Epithelial cell of proximal tubule (primary cell): ENCODE measurements around the gene ABAT. TPM values are rescaled to one million over a fixed set of nuclear protein-coding genes. Genes with fewer than 3 reads are reported as not detected.

ENCODE experiments used
- DNase-seq: peaks from one replicate; pipeline ENCODE4 v3.0.0-alpha.2; 2011; ENCODE audit warnings: low read depth
- H3K4me3 ChIP-seq: 2 replicates; pipeline ENCODE4 v1.5.1; 2011; ENCODE audit warnings: low read depth, mild to moderate bottlenecking, low read length
- total RNA-seq: library from RNA; depleted of rRNA; stranded (reverse); fragments of >200 nt; gene quantifications from 2 replicates; pipeline ENCODE4 v1.2.3, GENCODE V29; 2015
- TF ChIP-seq, protein P1 (sequence below): conservative IDR thresholded peaks from 2 replicates; pipeline ENCODE4 v1.5.1; 2012; ENCODE audit warnings: low read depth, mild to moderate bottlenecking, low read length

The ABAT gene
- total RNA-seq, 1 donor from 2014 or later, result 3.9 TPM

DNA sequence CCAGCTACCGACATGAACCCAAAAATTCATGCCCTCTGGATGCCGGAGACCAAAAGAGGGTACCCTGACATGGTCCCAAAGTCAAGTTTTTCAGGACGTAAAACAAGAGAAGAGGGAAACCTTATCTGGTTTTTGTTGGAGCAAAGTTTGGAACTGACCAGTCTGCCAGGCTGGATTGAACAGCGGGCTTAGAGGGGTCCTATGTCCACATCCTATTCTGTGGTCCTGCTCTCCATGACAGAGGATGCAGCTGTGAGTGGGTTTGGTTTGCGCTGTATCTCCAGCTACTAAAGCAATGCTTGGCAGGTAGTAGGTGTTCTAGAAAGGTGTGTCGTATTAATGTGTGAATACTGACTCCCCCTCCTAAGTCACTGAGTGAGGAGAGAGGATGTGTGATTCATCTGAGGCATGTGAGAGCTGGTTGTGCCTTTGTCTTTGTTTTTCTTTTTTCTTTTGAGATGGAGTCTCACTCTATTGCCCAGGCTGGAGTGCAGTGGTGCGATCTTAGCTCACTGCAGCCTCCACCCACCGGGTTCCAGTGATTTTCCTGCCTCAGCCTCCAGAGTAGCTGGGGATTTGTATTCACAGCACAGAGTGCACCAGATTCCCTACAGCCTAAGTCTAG lies 154.2 kb downstream of the ABAT start:
- no peak for DNase-seq
- TF ChIP-seq, protein P1, sequence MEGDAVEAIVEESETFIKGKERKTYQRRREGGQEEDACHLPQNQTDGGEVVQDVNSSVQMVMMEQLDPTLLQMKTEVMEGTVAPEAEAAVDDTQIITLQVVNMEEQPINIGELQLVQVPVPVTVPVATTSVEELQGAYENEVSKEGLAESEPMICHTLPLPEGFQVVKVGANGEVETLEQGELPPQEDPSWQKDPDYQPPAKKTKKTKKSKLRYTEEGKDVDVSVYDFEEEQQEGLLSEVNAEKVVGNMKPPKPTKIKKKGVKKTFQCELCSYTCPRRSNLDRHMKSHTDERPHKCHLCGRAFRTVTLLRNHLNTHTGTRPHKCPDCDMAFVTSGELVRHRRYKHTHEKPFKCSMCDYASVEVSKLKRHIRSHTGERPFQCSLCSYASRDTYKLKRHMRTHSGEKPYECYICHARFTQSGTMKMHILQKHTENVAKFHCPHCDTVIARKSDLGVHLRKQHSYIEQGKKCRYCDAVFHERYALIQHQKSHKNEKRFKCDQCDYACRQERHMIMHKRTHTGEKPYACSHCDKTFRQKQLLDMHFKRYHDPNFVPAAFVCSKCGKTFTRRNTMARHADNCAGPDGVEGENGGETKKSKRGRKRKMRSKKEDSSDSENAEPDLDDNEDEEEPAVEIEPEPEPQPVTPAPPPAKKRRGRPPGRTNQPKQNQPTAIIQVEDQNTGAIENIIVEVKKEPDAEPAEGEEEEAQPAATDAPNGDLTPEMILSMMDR, result no peak
- no peak overlapping the region for H3K4me3 ChIP-seq

DNA sequence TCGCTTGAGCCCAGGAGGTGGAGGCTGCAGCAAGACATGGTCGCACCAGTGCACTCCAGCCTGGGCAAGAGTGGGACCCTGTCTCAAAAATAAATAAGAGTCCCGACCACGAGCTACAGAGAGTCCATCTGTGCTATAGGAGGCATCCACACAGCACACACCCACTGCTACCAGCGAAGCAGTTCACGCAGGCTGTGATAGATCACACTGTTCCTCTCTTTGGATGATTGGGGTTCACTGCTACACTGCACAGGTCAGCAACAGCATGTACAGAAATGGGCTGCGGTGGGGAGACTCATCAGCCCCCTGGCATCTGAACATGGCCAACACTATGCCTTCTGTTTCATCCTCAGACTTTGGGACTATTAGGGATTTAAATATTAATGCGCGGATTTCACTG lies 157.0 kb downstream of the ABAT start:
- DNase-seq, result no peak
- H3K4me3 ChIP-seq, result no peak overlapping the region
- TF ChIP-seq, protein P1, result no peak

DNA sequence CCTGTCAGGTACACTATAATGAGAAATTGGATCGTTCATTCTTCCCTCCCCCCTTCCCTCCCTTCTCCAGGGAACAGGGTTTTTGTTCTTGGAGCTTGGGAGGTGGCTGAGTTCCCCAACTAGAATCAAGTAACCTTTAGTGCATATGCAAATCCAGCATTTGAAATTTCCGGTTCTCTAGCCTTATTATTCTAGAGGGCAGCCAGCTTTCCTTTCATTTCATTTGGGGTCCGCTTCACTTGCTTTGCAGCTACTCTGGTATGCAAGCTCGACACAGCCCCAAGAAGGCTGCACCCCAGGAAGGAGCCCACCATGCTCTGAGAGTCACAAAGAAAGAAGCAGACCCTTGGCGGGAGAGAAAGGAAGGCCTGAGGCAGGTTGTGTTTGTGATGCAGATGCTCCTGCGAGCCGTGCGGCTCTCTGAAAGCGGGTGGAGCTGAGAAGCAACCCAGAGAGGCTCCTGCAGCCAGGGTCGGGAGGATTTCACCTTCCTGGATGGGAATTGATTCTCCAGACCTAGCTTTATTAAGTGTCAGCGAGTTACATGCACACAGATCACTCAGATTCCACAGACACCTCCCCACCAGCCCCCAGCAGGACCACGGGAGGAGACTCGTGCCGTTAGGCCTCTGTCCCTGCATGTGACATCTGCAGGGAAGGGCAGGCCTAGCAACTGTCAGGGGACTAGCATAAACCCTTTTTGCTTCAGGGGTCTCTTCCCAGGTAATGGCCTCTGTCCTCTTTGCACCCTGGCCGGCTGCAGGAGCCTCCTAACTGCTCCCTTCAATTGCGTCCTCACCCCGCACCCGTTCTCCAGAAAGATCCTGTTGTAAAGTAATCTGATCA lies 157.7 kb downstream of the ABAT start:
- DNase-seq, result no peak
- TF ChIP-seq, protein P1, result no peak
- no peak overlapping the region for H3K4me3 ChIP-seq

DNA sequence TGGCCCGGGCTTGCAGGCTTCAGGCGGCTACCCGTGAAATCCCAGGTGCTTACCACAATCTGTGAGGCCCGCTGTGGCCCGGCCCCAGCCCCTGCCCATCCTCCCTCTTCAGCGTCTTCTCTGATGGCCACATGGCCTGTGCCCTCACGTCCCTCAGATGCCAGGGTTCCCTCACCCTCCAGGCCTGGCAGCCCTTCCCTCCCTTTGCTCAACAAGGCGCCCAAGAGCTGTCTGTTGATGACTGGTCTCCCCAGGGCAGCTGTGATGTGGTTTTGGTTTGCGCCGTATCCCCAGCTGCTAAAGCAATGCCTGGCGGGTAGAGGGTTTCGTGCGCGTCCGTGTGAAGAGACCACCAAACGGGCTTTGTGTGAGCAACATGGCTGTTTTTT lies 158.3 kb downstream of the ABAT start:
- no peak overlapping the region for H3K4me3 ChIP-seq
- DNase-seq, result no peak
- TF ChIP-seq, protein P1, result no peak

Other genes starting within 250 kb of the ABAT start
- gene TMEM114, start 84.1 kb upstream of the ABAT start, total RNA-seq, result not detected in 2 replicates
- 15.5 and 25.7 TPM in 2 replicates for gene METTL22, start 52.9 kb upstream of the ABAT start, total RNA-seq
- 9.1 and 12.6 TPM in 2 replicates for gene TMEM186, start 123.0 kb downstream of the ABAT start, total RNA-seq
- 28.6 and 44.2 TPM in 2 replicates for gene PMM2, start 123.2 kb downstream of the ABAT start, total RNA-seq
- 209 and 237 TPM in 2 replicates for gene CARHSP1, start 194.4 kb downstream of the ABAT start, total RNA-seq
- not detected in 2 replicates for gene LITAFD, start 207.7 kb downstream of the ABAT start, total RNA-seq